GM19043 (cell line): ENCODE measurements around the gene PPIC.

Experiments used
- ATAC-seq: cut with Tn5 transposase; IDR thresholded peaks from one replicate; pipeline ENCODE4 v1.9.1; 2021; ENCODE audit warnings: low read depth; ENCODE audit not compliant: unreplicated experiment

Gene PPIC

GRCh38 chr5:123036391-123037103 is at the start of gene PPIC:
TSS of gene PPIC (minus strand) at chr5:123036725. CDS start at chr5:123036625, 100 bp downstream.
- ATAC-seq: peak; percentile 44

- no peak for ATAC-seq
Measured at GRCh38 chr5:123085638-123086286, 49.2 kb upstream of the PPIC start.

GRCh38 chr5:123084730-123085605 is 48.4 kb upstream of the PPIC start:
- no peak for ATAC-seq

- no peak for ATAC-seq
Measured at GRCh38 chr5:123083298-123083697, 46.8 kb upstream of the PPIC start.

GRCh38 chr5:123080215-123080614 is 43.7 kb upstream of the PPIC start:
- no peak for ATAC-seq

GRCh38 chr5:123075521-123076163 is 39.1 kb upstream of the PPIC start:
- no peak for ATAC-seq

- no peak for ATAC-seq
Measured at GRCh38 chr5:123068368-123068938, 31.9 kb upstream of the PPIC start.

- no peak for ATAC-seq
Measured at GRCh38 chr5:123066016-123066415, 29.5 kb upstream of the PPIC start.

- no peak for ATAC-seq
Measured at GRCh38 chr5:123059455-123059854, 22.9 kb upstream of the PPIC start.

- ATAC-seq: no peak
Measured at GRCh38 chr5:123051206-123051605, 14.7 kb upstream of the PPIC start.

- ATAC-seq: no peak
Measured at GRCh38 chr5:123047706-123048105, 11.2 kb upstream of the PPIC start.

GRCh38 chr5:123046222-123046621 is 9.7 kb upstream of the PPIC start:
- ATAC-seq: no peak

GRCh38 chr5:123044926-123045617 is 8.5 kb upstream of the PPIC start:
- ATAC-seq: no peak

- no peak for ATAC-seq
Measured at GRCh38 chr5:123039673-123040072, 3.1 kb upstream of the PPIC start.

GRCh38 chr5:123037104-123037418 is 536 bp upstream of the PPIC start:
- ATAC-seq: no peak

GRCh38 chr5:123035918-123036390 is 571 bp downstream of the PPIC start:
- peak; percentile 15 for ATAC-seq

GRCh38 chr5:123035360-123035917 is 1.1 kb downstream of the PPIC start:
- ATAC-seq: peak; percentile 30

- ATAC-seq: no peak
Measured at GRCh38 chr5:123033157-123033671, 3.3 kb downstream of the PPIC start.

GRCh38 chr5:123028222-123028621 is 8.3 kb downstream of the PPIC start:
- ATAC-seq: no peak
